ENCODE data around the gene RAP1GAP2.

DNA sequence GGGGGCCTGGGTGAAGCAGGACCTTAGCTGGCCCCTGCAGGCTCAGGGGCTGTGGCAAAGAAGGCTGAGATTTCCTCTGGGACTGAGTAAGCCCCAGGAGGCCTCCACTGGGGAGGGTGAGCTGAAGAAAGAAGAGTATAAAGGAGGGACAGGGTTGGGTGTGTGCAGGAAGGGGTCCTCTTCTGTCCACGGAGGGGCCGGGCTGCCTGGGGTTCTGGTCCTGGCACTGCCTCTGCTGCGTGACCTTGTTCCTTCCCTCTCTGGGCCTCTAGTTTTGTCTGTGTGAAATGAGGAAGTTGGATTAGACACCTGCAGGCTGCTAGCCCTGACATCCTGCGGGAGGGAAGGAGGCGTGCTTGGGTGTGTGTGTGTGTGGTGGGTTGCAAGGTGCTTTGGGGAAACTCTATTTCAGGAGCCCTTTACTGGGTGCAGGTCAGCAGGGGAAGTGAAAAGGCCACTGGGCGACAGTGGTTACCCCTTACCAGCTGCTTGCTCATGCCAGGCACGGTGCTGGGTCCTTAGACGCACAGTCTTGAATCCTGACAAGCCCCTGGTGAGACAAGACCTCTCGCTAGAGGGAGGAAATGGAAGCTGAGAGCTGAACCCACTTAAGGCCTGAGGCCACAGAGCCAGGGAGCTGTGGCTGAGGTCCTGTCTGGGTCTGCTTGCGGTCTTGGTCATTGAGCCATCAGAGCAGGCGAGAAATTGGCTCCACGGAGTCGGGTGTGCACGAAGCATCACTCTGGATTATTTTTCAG, 206.5 kb downstream of the RAP1GAP2 start:
- TF ChIP-seq, protein P1, sequence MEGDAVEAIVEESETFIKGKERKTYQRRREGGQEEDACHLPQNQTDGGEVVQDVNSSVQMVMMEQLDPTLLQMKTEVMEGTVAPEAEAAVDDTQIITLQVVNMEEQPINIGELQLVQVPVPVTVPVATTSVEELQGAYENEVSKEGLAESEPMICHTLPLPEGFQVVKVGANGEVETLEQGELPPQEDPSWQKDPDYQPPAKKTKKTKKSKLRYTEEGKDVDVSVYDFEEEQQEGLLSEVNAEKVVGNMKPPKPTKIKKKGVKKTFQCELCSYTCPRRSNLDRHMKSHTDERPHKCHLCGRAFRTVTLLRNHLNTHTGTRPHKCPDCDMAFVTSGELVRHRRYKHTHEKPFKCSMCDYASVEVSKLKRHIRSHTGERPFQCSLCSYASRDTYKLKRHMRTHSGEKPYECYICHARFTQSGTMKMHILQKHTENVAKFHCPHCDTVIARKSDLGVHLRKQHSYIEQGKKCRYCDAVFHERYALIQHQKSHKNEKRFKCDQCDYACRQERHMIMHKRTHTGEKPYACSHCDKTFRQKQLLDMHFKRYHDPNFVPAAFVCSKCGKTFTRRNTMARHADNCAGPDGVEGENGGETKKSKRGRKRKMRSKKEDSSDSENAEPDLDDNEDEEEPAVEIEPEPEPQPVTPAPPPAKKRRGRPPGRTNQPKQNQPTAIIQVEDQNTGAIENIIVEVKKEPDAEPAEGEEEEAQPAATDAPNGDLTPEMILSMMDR (IDR thresholded peaks at IDR 0.05; ENCODE audit: low read length): no peak
- TF ChIP-seq EZH2 (optimal IDR thresholded peaks at IDR 0.05; ENCODE audit: low read depth, low read length) (no peak), EZH2phosphoT487 (IDR thresholded peaks at IDR 0.05; ENCODE audit: low read length) (no peak)

All from MM.1S (cell line).